Measurements from ENCODE around the gene MRC1.

GRCh38 chr10:17819836-17820235, 10.7 kb downstream of the MRC1 start:
- TF ChIP-seq EZH2 (IDR thresholded peaks at IDR 0.05; ENCODE audit: insufficient read depth, poor library complexity, severe bottlenecking): no peak
- TF ChIP-seq EZH2phosphoT487 (IDR thresholded peaks at IDR 0.05; ENCODE audit: insufficient read depth, low read depth): no peak
